Activated CD4-positive, alpha-beta memory T cell treated with anti-CD3 and anti-CD28 coated beads, Interleukin-2, amount 10 ng/mL, durations not matched to agents 7 days and 5 days (primary cell): ENCODE data around the gene SLC25A1. TPM values are rescaled to one million over a fixed set of nuclear protein-coding genes. Genes with fewer than 3 reads are reported as not detected.

ENCODE experiments used
- CTCF ChIA-PET: fragments of 350-600 bp; sonication (Branson Sonifier 250); formaldehyde crosslinking; loops from one replicate; lab custom pipeline; 2021; ENCODE audit warnings: antibody characterized with exemption, inconsistent platforms; lab: Charles Lee
- POLR2A ChIA-PET: fragments of 350-600 bp; sonication (Branson Sonifier 250); formaldehyde crosslinking; loops from one replicate; lab custom pipeline; 2021; ENCODE audit warnings: antibody characterized with exemption; lab: Charles Lee
- DNase-seq: peaks from one replicate; pipeline ENCODE4 v3.0.0-alpha.2; 2020
- H3K27ac Mint-ChIP-seq: one replicate; pipeline ENCODE4 v1.8.0; 2021; ENCODE audit warnings: mild to moderate bottlenecking, mixed read lengths
- H3K27me3 Mint-ChIP-seq: one replicate; pipeline ENCODE4 v1.8.0; 2021; ENCODE audit warnings: mixed read lengths
- H3K36me3 Mint-ChIP-seq: one replicate; pipeline ENCODE4 v1.8.0; 2021; ENCODE audit warnings: low read depth, mixed read lengths
- H3K4me1 Mint-ChIP-seq: one replicate; pipeline ENCODE4 v1.8.0; 2021; ENCODE audit warnings: mixed read lengths
- H3K4me3 Mint-ChIP-seq: one replicate; pipeline ENCODE4 v1.8.0; 2021; ENCODE audit warnings: mild to moderate bottlenecking, mixed read lengths
- H3K9me3 Mint-ChIP-seq: one replicate; pipeline ENCODE4 v1.8.0; 2021; ENCODE audit warnings: mixed read lengths
- total RNA-seq, 2 experiments: library from RNA; stranded (reverse); gene quantifications; one replicate each; pipeline ENCODE4 v1.2.3, GENCODE V29; 2021

The SLC25A1 gene
- total RNA-seq, 2 experiments from 2014 or later: 62.3 to 63.2 TPM

DNA sequence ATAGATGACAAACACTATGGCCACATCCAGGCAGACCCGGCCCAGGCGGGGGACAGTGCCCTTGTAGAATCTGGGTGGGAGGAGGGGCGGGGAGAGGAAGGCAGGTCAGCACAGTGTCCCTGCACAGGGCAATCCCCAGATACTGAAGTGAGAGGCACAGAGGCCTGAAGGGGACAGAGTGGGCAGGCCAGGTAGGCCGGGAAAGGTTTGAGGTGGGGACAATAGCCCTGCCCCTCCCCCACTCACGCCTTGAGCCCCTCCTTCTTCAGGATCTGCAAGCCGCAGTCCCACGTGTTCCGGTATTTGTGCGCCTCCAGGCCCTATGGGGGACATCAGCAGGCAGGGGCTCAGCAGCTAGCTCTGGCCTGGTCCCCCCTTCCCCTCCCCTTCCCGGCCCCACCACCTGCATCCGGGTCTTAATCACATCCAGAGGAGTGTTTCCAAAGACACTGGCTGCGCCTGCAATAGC is 2.3 kb downstream of the SLC25A1 start:
- Mint-ChIP-seq H3K4me1 (peaks cover 42% of the 10 kb centered on the region), H3K4me3 (peak overlapping the region; percentile 33), H3K9me3 (no peaks in the 10 kb centered on the region), H3K27ac (no peak overlapping the region), H3K27me3 (no peaks in the 10 kb centered on the region), H3K36me3 (peaks cover 2% of the 10 kb centered on the region)
- CTCF ChIA-PET: interaction anchor here (1.5 kb wide), 1 partner anchor 32 kb away, joined by 4 read pairs; the partner anchor contains the start of gene ESS2
- no peak for DNase-seq
- POLR2A ChIA-PET: interaction anchor here (1.0 to 1.6 kb wide), 2 partner anchors 27 to 33 kb away, joined by 3 read pairs; no protein-coding TSS in a partner anchor

DNA sequence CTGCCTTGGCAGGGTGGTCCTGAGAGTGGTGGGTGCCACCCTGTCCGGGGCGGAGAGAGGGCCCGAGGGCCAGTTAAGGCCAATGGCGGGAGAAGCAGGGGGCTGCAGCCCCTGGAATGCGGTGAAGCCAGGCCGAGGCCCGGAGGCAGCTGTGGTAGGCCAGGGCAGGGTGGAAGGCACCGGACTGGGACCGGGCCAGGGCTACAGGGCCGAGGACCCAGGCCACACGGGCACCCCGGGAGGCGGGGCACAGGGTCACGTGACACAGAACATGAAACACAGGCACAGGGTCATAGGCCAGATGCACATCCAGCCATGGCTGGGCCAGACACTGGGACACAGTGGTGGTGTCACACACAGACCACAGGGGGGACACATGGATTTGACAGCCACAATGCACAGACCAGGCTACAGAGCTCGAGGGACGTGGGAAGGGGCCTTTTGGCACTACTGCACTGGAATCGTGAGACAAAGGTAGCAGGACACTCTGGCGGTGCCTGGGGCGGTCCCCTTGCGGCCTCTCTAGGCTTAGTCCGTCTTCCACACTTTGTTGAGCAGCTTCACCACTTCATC is 2.8 kb downstream of the SLC25A1 start:
- Mint-ChIP-seq H3K27me3 (no peaks in the 10 kb centered on the region), H3K9me3 (no peaks in the 10 kb centered on the region), H3K27ac (no peak overlapping the region), H3K4me3 (peak overlapping the region; percentile 33), H3K36me3 (peaks cover 5% of the 10 kb centered on the region), H3K4me1 (peaks cover 43% of the 10 kb centered on the region)
- POLR2A ChIA-PET: interaction anchor here (1.0 kb wide), 1 partner anchor 32 kb away, joined by 3 read pairs; no protein-coding TSS in a partner anchor
- DNase-seq: no peak
- CTCF ChIA-PET: interaction anchor here (1.5 kb wide), 1 partner anchor 31 kb away, joined by 4 read pairs; the partner anchor contains the start of gene ESS2

DNA sequence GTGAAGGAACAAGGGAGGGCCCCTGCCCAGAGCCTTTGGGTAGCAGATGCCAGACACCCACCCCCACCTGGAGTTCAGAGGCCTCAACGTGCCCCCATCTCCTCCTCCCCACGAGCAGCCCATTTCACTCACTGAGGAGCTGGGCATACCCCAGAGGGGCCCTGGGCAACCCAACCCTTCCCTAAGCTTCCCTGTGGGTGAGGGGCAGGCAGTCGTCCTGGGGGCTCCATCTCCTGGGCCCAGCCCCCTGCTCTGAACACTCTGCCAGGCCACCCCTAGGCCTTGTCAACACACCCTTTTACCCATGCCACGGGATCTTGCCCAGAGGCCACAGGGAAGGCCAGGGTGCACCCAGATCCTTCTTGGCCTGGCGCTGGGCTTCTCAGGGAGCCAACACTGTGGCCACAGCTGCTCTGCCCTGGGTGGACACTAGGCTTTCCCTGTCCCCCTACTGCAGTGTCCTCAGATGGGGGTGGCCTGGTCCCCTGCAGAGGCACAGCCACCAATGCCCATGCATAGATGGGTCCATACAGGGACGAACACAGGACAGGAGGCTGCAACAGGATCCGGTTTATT is 3.4 kb downstream of the SLC25A1 start:
- ChIA-PET CTCF (no interaction called here), POLR2A (interaction anchor here (1.0 to 1.2 kb wide), 2 partner anchors 12 to 30 kb away, joined by 3 to 4 read pairs; partner anchors contain the start of gene ESS2)
- Mint-ChIP-seq H3K9me3 (no peaks in the 10 kb centered on the region), H3K27me3 (peaks cover 5% of the 10 kb centered on the region), H3K27ac (no peak overlapping the region), H3K4me3 (no peak overlapping the region), H3K36me3 (peaks cover 5% of the 10 kb centered on the region), H3K4me1 (peaks cover 49% of the 10 kb centered on the region)
- no peak for DNase-seq

DNA sequence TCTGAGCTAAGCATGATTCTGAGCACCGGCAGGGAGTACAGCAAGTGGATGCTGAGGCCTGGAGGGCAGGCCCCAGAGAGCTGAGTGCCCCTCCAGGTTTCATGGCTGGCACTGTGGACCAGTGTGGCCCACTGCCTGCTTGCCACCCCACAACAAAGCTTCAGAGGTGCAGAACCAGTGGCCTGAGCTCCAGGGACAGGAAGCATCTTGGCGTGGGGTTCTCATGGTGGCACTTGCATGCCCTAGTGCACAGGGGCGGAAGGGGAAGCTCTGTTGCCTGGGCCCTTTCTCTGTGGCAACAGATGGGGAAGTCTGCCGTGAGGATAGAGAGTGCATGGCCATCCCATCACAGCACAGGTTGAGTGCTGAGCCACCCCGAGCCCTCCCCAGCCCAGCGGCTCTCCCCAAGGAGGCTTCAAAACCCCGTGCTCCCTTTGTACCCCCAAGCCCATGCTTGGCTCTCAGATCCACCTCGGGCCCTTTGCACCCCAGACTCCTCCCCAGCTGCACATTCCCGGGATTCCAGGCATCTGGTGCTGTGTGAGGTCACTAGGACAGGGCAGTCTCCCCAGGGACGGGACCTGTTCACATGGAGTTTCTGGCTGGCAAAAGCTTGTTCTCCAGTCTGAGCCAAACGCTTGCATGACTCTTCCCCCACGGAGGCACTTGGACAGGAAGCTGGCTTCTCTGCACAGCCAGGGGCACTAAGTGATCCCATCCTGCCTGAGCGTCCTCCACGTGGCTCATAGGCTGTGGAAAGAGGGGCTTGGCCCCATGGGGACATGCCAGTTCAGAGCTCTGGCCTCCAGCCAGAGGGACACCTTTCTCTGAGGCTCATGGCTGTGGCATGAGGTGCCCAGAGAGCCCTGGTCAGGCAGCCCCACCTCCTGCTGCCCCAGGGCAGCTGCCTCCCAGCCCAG is 4.2 kb downstream of the SLC25A1 start:
- Mint-ChIP-seq H3K27me3 (peaks cover 10% of the 10 kb centered on the region), H3K4me3 (no peak overlapping the region), H3K27ac (no peak overlapping the region), H3K4me1 (peaks cover 46% of the 10 kb centered on the region), H3K9me3 (no peaks in the 10 kb centered on the region), H3K36me3 (peaks cover 5% of the 10 kb centered on the region)
- ChIA-PET POLR2A (interaction anchor here (1.0 to 1.2 kb wide), 2 partner anchors 13 to 30 kb away, joined by 3 to 4 read pairs; partner anchors contain the start of gene ESS2), CTCF (no interaction called here)
- DNase-seq: no peak

DNA sequence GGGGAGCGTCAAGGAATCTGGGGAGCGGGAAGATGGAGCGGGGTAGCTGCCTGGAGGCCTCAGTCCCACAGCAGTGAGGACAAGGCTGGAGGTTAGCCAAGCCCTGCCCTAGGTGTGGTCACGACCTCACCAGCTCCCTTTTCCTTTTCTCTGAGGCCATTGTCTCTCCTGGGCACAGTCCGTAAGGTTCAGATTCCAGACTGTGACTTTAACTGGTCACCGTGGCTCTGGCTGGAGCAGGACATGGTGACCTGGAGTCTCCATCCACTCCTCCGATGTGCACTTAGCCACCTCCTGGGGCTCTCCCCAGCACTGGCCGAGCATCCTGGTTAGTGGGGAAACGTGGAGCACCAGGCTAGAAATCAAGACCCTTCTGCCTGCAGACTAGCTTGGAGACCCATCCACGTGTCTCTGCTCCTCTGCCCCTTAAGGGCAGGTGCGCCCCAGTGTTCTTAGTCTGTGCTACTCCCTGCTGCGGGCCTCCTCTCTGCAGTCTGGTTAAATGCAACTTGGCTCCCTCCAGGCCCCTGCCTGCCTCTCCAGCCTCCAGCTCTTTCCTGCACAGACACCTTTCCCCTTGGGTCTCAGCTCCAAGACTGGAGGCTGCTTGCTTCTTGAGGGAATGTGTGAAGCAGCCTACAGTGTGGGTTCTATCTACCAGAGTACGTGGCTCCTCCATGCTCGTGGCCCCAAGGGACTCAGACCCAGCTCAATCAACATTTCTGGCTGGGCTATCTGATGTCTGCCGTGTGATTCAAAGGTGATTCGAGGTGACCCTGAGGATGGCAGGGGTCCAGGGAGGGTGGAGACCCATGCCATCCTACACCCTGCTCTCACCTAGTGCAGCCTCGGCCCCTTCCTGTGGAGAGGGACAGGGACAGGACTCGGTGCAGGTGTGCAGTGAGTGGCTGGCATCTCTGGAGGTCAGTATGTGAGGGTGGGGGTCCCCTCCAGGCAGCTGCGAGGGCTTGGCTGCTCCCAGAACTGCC is 5.2 kb downstream of the SLC25A1 start:
- ChIA-PET CTCF (no interaction called here), POLR2A (no interaction called here)
- peaks cover 18% of the 10 kb centered on the region for H3K27me3 Mint-ChIP-seq
- peak overlapping the region; percentile 87 for H3K4me3 Mint-ChIP-seq
- peaks cover 46% of the 10 kb centered on the region for H3K4me1 Mint-ChIP-seq
- peak overlapping the region; percentile 81 for H3K27ac Mint-ChIP-seq
- peaks cover 5% of the 10 kb centered on the region for H3K36me3 Mint-ChIP-seq
- DNase-seq: no peak
- no peaks in the 10 kb centered on the region for H3K9me3 Mint-ChIP-seq

DNA sequence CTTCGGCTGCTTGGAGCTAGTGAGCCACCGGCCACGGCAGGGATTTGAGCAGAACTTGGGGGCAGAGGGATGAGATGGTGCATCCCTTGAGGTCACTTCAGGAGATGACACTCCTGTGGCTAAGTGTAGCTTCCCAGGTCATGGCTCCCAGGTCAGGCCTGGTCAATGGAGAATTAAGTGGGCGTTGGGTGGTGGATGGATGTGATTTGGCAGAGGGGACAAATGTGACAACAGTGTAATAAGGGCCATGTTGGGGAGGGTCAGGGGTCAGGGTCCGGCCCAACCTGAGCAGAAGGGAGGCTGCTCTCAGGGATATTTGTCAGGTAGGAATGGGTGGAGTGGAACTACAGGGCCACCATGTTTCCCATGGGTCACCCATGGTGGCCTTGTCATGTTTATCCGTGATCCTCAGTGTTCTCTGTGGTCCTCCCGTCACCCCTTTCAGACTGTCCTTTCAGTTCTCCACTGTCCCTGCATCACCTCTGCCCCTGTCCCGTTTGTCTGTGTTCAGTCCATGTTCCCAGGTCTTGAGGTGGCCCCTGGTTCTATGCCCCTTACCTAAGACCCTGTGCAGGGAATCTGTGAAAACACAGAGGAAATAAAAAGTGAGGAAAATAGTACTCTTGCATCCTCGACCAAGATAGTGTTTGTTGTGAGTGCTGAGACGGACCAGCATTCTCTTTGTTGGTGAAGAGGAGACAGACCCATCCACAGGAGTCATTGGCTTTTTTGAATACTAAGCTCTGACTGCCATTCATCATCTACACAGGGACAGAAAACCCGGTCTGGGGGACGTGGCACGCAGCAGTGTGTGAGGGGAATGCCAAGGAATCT is 6.1 kb downstream of the SLC25A1 start:
- Mint-ChIP-seq H3K27me3 (peaks cover 25% of the 10 kb centered on the region), H3K4me3 (peak overlapping the region; percentile 87), H3K4me1 (peaks cover 45% of the 10 kb centered on the region), H3K9me3 (no peaks in the 10 kb centered on the region), H3K27ac (peak overlapping the region; percentile 81), H3K36me3 (peaks cover 5% of the 10 kb centered on the region)
- no peak for DNase-seq
- CTCF ChIA-PET: no interaction called here
- POLR2A ChIA-PET: no interaction called here

DNA sequence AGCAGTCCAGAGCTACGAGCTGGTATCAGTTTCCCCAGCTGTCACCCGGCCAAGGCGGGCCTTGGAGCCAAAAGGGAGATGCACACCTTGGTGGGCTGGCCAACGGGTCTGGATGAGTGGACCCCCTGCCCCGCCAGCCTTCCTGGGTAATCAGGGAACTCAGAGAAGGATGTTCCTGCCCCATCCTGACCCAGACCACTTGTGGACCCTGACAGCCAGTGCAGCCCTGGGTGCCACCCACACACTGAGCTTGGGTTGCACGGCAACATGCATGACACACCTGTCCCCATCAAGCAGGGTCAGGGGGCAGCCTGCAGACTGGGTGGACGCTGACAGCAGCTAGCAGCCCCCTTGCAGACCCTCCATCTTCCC is 8.6 kb downstream of the SLC25A1 start:
- DNase-seq: no peak
- Mint-ChIP-seq H3K36me3 (peaks cover 5% of the 10 kb centered on the region), H3K9me3 (no peaks in the 10 kb centered on the region), H3K27me3 (peaks cover 32% of the 10 kb centered on the region), H3K4me1 (peaks cover 36% of the 10 kb centered on the region), H3K4me3 (peak overlapping the region; percentile 87), H3K27ac (no peak overlapping the region)
- ChIA-PET POLR2A (no interaction called here), CTCF (no interaction called here)

DNA sequence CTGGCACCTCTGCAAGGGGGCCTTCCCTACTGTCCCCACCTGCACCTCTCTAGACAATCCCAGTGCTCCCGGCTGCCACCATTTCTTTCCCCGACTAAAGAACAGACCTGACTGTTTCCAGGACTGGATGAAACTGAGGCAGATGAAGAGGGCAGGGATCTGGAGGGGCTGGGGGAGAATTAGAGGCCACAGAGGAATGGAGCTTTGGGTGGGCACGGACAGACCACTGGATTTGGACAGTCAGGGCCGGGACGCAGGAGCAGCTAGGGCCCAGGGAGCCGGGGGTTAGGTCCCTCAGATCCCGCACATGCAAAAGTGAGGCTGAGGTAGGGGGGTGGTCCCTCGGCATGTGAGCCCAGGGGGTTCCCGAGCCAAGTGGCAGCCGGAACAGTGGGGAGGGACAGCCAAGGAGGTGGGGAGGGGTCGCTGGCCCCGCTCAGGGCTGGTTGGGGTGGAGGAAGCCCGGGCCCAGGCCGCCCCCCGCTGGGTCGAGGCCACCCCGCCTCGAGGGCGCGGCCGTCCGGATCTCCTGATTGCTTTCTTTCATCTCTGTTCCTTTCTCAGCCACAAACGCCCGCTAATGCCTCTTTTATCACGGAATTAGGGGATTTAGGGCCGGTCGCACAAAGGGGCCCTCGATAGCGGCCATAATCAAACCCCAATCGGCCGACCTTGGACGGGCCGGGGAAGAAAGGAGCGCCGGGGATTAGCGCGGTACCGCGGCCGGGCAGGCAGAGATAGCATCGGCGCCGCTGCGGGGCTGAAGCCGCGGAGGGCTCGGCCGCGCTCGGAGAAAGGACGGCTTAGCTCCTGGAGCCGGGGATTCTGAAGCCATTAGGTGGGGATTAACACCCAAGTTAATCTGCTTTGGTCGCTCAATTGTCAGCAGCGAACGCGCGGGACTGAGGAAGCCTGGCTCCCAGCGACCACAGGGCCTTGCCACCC is 9.3 kb downstream of the SLC25A1 start:
- peaks cover 5% of the 10 kb centered on the region for H3K36me3 Mint-ChIP-seq
- POLR2A ChIA-PET: interaction anchor here (0.6 to 2.5 kb wide), 2 partner anchors 21 to 24 kb away, joined by 3 to 10 read pairs; partner anchors contain the start of gene ESS2
- H3K9me3 Mint-ChIP-seq: no peaks in the 10 kb centered on the region
- no peak overlapping the region for H3K27ac Mint-ChIP-seq
- H3K4me1 Mint-ChIP-seq: peaks cover 36% of the 10 kb centered on the region
- peaks cover 32% of the 10 kb centered on the region for H3K27me3 Mint-ChIP-seq
- CTCF ChIA-PET: no interaction called here
- H3K4me3 Mint-ChIP-seq: peak overlapping the region; percentile 87
- no peak for DNase-seq

DNA sequence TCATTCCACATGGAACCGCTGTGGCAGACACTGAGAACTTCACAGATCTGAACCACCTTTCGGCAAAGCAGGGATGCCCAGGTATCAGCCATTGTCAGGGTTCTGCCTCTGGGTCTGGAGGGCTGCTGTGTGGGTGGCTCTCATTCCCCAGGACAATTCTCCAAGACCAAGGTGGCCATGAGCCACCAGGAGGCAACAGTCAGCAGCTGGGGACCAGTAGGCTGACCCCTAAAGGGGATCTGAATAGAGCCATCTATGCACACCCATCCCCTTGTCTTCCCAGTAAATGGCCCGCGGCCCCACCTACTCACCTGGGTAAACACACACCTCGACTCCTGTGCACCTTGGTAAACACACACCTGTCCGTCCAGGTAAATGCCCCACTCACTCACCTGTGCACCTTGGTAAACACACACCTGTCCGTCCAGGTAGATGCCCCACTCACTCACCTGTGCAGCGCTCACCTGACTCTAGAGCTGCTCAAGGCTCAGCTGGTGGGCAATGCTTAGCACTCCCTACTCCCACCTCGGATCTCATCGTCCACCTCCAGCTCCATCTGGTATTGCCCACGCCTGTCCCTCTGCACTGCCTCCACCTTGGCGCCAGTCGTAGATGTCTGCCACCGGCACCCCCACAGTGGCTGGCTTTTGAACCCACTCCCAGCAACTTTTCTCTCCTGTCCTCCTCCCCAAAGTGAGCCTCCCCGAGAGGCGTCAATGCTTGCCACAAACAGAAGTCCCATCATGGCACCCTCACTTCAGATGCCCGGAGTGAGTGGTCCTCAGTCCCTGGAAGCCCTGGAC is 10.2 kb downstream of the SLC25A1 start:
- Mint-ChIP-seq H3K36me3 (peaks cover 5% of the 10 kb centered on the region), H3K4me1 (peaks cover 30% of the 10 kb centered on the region), H3K27ac (no peak overlapping the region), H3K27me3 (peaks cover 32% of the 10 kb centered on the region), H3K4me3 (no peak overlapping the region), H3K9me3 (no peaks in the 10 kb centered on the region)
- ChIA-PET POLR2A (interaction anchor here (2.5 kb wide), 1 partner anchor 23 kb away, joined by 10 read pairs; the partner anchor contains the start of gene ESS2), CTCF (no interaction called here)
- DNase-seq: no peak
